Activated CD8-positive, alpha-beta memory T cell treated with anti-CD3 and anti-CD28 coated beads for 4 hours (primary cell): ENCODE measurements around the gene STAP1.
"Not testable (repeated sequence)": the region's sequence is repeated elsewhere in the genome, so short reads cannot be mapped to it uniquely, and the experiment has no call there.

Experiments used
- DNase-seq, 2 donors: peaks; one replicate each; pipeline ENCODE4 v3.0.0-alpha.2; 2020; ENCODE audit warnings: low read depth in 2 of 2

Gene STAP1

GRCh38 chr4:67558493-67558892, at the start of gene STAP1:
TSS of gene STAP1 (plus strand) at chr4:67558727. CDS start at chr4:67558810, 83 bp downstream.
- no peak for DNase-seq

- DNase-seq, result no peak
Measured at GRCh38 chr4:67512501-67512900, 46.0 kb upstream of the STAP1 start.

GRCh38 chr4:67520141-67520540, 38.4 kb upstream of the STAP1 start:
- DNase-seq, result no peak

GRCh38 chr4:67521506-67521905, 37.0 kb upstream of the STAP1 start:
- DNase-seq, result no peak

- no peak for DNase-seq
Measured at GRCh38 chr4:67522230-67522629, 36.3 kb upstream of the STAP1 start.

- DNase-seq, result no peak
Measured at GRCh38 chr4:67522851-67523671, 35.5 kb upstream of the STAP1 start.

- DNase-seq, result not testable (repeated sequence)
Measured at GRCh38 chr4:67524140-67524539, 34.4 kb upstream of the STAP1 start.

DNA sequence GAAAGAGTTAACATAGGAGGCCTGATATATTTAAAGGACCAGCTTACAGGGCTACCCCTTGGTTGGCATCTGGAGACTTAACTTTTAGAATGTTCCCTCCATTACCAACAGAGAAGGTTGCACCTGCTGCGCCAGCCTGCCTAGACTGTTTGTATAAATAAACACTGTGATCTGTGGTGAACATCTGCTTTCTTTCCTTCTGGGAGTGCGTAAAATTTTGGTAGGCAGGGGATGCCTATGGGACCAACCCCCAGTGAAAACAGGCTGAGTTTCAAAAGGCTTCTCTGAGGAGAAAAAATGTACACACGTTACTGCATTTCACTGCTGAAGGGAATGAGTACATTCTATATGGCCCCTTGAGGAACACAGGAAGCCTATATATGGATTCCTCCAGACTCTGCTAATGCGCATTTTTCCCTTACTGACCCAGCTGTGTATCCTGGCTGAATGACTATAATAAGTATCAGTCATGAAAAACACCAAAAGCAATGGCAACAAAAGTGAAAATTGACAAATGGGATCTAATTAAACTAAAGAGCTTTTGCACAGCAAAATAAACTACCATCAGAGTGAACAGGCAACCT, 27.1 kb upstream of the STAP1 start:
- DNase-seq, result no peak

- DNase-seq, result not testable (repeated sequence)
Measured at GRCh38 chr4:67532397-67532796, 26.1 kb upstream of the STAP1 start.

GRCh38 chr4:67533112-67533511, 25.4 kb upstream of the STAP1 start:
- no peak for DNase-seq

- no peak for DNase-seq
Measured at GRCh38 chr4:67535280-67535840, 23.2 kb upstream of the STAP1 start.

- no peak for DNase-seq
Measured at GRCh38 chr4:67539830-67540229, 18.7 kb upstream of the STAP1 start.

GRCh38 chr4:67542076-67542475, 16.5 kb upstream of the STAP1 start:
- no peak for DNase-seq

GRCh38 chr4:67545199-67546003, 13.1 kb upstream of the STAP1 start, which contains the start of gene CENPC:
TSS of gene CENPC (minus strand) at chr4:67545503. CDS start at chr4:67545355, 148 bp downstream.
- peak; percentile 80 for DNase-seq

DNA sequence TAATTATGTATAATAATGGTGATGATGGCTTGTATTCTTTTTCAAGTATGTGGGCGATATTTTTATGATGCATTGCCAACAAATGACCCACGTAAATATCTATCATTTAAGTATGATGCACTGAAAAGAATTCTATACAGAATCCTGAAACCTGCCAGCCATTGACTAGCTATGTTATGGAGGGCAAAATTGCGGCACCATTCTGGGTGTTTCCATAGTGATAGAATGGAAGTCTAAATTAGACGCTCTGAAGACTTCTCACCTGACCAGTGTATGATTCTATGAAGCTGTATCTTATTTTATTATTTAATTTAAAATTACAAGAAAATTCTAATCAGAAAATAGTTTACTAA, 12.5 kb upstream of the STAP1 start:
- DNase-seq, result no peak

DNA sequence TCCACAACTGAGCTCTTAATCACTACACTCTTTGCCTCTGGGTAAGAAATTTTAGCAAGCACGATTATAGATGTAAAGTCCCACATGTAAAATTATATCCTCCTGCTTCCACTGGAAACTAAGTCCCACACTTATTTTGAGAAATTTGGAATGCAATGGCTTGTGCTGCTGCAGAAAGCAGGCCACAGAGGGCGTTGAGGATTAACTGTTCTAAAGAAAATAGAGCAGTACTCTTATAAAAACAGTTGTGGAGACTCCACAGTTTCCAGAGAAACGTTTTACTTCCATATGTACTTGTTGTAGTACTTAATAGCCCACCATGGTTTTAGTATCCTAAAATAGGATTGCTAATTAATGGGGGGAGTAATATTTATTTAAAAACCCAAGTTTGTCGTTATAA, 11.6 kb upstream of the STAP1 start:
- no peak for DNase-seq

DNA sequence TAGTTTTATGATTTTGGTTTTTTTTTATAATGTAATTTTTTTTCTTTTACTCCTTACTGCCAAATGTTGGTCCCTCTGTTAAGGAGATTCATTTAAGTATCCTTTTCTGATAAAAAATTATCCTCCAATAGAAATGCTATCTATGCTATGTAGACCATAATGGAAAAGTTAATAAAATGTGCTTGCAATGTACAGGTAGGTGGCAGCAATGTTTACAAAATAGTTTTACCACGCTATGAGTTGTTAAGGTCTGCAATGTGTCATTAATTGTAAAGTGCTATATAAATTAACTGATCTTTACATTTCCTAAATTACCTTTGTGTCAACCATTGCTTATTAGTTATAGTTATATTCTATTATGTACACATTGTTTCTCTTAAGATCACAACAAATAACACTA, 9.4 kb upstream of the STAP1 start:
- no peak for DNase-seq

DNA sequence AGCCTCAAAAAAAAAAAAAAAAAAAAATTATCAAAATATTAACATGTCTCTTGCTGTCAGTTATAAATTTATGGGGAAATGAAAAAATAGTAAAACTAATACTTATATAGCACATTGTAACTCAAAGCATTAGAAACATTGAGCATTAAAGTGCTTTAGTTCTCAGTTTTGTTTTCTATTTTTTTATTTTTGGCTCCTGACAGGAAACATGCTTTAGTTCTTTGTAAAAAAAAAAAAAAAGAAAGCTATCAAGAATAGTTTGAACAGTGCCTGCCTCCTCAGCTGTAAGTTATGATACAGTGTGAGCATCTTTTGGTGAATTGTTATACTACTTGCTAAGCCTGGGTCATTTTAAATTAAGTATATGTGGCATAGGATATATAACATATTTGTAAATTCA, 8.1 kb upstream of the STAP1 start:
- no peak for DNase-seq

- DNase-seq, result no peak
Measured at GRCh38 chr4:67550857-67551256, 7.7 kb upstream of the STAP1 start.

GRCh38 chr4:67552146-67552792, 6.3 kb upstream of the STAP1 start:
- not testable (repeated sequence) for DNase-seq

DNA sequence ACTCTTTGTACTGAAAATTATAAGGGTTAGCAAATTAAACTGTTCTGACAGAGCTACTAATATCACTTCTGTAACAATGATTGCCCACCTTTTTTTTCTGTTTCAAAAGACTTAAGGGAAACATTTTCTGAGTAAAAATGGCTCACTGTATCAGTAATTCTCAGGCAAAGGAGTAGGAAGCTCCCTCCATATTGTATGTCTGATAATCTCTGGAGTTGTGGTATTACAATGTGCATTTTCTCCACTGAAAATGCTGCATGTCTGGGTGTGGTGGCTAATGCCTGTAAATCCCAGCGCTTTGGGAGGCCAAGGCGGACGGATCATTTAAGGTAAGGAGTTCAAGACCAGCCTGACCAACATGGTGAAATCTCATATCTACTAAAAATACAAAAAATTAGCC, 4.4 kb upstream of the STAP1 start:
- no peak for DNase-seq

GRCh38 chr4:67555447-67555846, 3.1 kb upstream of the STAP1 start:
- DNase-seq, result no peak
